HG03520 (cell line): Measurements from ENCODE around the gene ATXN2.
"Not testable (repeated sequence)": the region's sequence is repeated elsewhere in the genome, so short reads cannot be mapped to it uniquely, and the experiment has no call there.

Experiments used
- ATAC-seq: cut with Tn5 transposase; IDR thresholded peaks from one replicate; pipeline ENCODE4 v1.9.1; 2021; ENCODE audit warnings: mild to moderate bottlenecking, moderate library complexity; ENCODE audit not compliant: unreplicated experiment

Gene ATXN2

DNA sequence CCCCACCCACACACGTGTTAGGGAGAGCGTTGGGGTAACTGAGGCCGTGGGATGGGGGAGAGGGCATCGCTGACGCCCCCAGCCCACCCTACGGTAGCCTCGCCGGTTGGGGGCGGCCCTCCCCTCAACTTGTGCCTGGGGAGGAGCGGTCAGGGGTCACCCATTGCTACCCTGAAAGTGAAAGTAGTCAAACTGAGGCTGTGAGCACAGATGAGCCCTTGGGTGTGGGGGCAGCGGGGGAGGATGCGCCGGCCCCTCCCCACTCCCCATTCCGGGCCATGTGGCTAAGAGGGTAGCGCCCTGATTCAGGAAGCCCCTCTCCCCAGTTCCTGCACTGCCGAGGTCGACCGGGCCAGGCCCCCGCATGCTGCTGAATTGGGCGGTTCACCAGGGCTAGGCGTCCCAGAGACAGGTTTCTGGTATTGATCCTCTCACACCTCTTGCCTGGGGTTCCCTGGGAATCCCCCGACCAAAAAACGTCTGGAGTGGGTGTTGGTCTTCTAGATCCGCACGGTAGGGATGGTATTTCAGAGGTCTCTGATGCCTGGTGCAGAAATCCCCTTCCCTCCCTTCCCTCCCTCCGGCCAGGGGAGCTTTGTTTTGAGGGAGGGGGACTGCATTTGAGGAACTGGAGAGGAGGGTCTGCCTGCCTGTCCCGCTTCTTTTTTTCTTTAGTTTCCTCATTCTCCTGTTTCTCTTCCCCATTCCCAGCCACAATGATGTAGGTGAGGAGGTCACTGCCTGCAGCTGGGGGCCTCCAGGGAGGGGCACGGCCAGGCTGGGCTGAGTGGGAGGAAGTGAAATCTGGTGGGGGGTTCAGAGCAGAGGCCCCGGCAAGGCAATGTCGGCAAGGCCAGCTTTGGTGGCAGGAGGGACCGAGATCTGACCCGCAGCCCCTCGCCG lies 192.4 kb downstream of the ATXN2 start:
- ATAC-seq = no peak

DNA sequence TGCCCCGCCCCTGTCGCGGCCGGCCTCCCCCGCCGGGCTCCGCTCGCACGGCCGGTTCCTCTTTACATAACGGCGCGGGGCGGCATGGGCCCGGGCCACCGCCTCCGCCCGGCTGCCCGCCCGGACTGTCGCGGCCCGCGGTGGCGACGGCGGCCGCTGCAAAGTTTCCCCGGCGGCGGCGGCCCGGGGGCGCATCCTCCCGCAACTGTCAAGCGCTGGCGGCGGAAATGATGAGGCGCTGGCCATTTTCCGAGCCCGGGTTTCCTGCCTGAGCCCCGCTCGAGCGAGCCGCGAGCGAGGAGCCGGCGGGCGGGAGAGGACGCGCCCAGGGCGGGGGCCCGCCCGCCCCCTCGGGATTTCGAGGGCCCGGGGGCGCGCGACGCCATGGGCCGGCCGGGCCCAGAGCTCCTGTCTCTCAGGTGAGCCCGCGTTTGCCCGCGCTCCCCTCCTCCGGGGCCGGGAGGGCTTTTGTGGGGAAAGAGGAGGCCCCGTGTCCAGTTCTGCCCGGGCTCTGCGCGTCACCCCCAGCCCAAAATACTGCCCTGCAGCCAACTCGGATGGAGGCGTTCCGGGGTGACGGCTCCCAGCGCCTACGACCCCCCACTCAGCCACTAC lies 193.1 kb downstream of the ATXN2 start, which contains the start of gene SH2B3:
Gene SH2B3 (plus strand): TSS at position 65 of the 615 bp plus-strand sequence. CDS start 12,223 bp downstream, outside the sequence.
- peak; percentile 3 for ATAC-seq

DNA sequence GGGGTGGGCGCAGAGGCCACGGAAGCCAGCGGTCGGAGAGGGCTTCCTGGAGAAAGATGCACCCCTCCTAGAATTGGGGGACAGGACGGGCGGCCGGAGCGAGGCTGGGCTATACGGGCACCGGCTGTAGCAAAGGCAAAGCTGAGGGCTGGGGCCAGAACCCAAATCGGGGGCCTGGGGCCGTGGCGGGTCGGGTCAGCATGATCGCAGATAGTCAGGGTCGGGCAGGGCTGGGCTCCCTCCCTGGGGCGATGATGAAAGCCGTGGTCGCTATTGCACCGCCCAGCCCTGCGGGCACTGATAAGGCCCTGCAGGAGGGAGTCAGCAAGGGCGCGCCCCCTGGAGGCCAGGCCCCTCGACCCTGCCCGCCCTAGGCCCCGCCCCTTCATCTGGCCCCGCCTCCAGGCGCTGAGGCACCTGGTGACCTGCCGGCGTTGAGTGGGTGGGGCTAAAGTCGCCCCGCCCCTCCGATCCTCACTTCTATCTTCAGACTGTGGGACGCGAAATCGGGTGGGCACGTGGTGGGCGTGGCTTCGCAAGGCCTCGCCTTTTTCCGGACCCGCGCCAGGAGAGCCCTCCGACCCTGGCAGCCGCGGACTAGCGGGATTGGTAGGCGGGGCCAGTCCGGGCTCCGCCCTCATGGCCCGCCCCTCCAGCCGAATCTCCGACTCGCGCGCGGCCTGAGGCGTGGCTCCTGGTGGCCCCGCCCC lies 193.8 kb downstream of the ATXN2 start:
- ATAC-seq = peak; percentile 53

DNA sequence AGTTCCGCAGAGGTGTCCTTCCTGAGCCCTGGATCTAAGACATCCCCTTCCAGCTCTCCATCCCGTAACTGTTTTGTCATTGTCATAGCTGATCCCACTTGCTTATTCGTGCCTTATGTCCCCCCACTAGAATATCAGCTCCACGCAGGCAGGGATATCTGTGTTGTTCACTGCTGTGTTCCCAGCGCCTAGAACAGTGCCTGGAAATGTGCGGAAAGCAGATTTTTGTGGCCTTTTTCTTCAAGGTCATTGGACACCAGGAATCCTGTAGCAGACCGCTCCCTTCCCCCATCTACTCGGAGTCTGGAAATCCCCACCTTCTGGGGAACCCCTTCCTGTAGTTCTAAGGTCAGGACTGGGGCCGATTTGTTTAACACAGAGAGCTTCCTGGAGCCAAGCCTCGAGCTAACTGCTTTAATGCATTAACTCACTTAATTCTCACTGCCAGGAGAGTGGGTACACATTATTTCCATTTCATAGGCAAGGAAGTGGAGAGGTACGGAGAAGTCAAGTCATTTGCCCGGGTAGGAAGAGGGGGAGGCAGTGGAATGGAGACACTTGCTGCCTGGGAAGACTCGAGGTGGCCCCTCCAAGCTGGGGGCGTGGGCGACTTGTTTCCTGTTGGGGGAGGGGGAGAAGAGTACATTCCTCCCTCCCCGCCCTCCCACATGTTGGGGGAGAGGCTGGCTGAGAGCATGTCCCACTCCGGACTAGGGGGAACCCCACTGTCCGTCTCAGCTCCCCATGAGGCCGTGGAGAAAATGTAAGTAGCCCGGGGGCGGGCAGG lies 194.6 kb downstream of the ATXN2 start:
- peak; percentile 5 for ATAC-seq

DNA sequence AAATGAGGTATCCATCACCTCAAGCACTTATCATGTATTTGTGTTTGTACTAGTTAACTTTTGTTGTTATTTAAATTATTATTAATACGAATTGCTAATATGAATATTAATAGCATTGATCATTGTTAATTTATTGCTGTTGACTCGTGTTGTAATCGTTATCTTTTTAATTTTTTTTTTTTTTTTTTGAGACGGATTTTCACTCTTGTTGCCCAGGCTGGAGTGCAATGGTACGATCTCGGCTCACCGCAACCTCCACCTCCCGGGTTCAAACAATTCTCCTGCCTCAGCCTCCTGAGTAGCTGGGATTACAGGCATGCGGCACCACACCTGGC lies 196.7 kb downstream of the ATXN2 start:
- ATAC-seq = not testable (repeated sequence)
